ENCODE data around the gene SPRR1A.

DNA sequence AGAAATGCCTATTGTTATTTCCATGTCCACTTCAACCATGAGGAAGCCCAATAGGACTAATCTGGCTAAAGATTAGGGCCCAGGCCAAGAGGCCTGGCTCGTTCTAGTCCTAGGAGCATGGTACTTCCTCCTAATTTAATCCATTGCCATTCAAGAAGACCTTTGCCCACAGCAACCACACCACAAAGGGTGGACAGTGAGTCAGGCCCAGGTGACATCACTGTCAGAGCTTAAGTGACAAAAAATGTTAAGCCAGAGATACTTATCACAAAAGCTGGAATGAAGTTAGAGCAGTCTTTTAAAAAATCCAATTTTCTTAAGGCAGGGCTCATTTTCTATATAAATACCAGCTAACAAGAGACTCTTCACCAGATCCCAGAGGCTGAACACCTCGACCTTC lies 17.5 kb downstream of the SPRR1A start, which contains the start of gene SPRR3:
- TF ChIP-seq, protein P1, sequence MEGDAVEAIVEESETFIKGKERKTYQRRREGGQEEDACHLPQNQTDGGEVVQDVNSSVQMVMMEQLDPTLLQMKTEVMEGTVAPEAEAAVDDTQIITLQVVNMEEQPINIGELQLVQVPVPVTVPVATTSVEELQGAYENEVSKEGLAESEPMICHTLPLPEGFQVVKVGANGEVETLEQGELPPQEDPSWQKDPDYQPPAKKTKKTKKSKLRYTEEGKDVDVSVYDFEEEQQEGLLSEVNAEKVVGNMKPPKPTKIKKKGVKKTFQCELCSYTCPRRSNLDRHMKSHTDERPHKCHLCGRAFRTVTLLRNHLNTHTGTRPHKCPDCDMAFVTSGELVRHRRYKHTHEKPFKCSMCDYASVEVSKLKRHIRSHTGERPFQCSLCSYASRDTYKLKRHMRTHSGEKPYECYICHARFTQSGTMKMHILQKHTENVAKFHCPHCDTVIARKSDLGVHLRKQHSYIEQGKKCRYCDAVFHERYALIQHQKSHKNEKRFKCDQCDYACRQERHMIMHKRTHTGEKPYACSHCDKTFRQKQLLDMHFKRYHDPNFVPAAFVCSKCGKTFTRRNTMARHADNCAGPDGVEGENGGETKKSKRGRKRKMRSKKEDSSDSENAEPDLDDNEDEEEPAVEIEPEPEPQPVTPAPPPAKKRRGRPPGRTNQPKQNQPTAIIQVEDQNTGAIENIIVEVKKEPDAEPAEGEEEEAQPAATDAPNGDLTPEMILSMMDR (IDR thresholded peaks at IDR 0.05; ENCODE audit: poor library complexity) = no peak
- TF ChIP-seq EZH2 (IDR thresholded peaks at IDR 0.05; ENCODE audit: borderline replicate concordance) (no peak), EZH2phosphoT487 (IDR thresholded peaks at IDR 0.05; ENCODE audit: low read depth, severe bottlenecking, unreplicated experiment) (no peak)

Measured in hepatocyte (in vitro differentiated cells).